Peyer's patch (tissue), 4 donors: ENCODE results near the gene FBXO21. TPM values are rescaled to one million over a fixed set of nuclear protein-coding genes. Genes with fewer than 3 reads are reported as not detected.

Source experiments
- DNase-seq, 3 donors: peaks; one replicate each; pipeline ENCODE4 v3.0.0-alpha.2; 2017 to 2019
- H3K27ac ChIP-seq, 4 donors: fragments of 200-600 bp; sonication (generic); one replicate each; pipeline ENCODE4 v1.5.1; 2016 to 2019
- H3K27me3 ChIP-seq, 2 donors: fragments of 200-600 bp; sonication (generic); one replicate each; pipeline ENCODE4 v1.5.1; 2019
- H3K36me3 ChIP-seq, 3 donors: fragments of 200-600 bp; sonication (generic); one replicate each; pipeline ENCODE4 v1.5.1; 2016 to 2019
- H3K4me1 ChIP-seq, 4 donors: fragments of 200-600 bp; sonication (generic); one replicate each; pipeline ENCODE4 v1.5.1; 2016 to 2019
- H3K4me3 ChIP-seq, 4 donors: fragments of 200-600 bp; sonication (generic); 1 replicate in 3 of 4; 2 replicates in 1 of 4; pipeline ENCODE4 v1.5.1; 2016 to 2019; ENCODE audit warnings: mild to moderate bottlenecking in 1 of 4
- H3K9me3 ChIP-seq, 4 donors: fragments of 200-600 bp; sonication (generic); one replicate each; pipeline ENCODE4 v1.5.1; 2016 to 2019; ENCODE audit warnings: mild to moderate bottlenecking in 1 of 4
- POLR2A ChIP-seq, 2 donors: fragments of 450-650 bp; IDR thresholded peaks; one replicate each; pipeline ENCODE4 v1.5.1; 2017; ENCODE audit warnings: antibody characterized with exemption in 2 of 2, mild to moderate bottlenecking in 2 of 2, moderate library complexity in 2 of 2
- total RNA-seq, 4 donors: library from RNA; depleted of rRNA; stranded (reverse); fragments of >200 nt; gene quantifications; one replicate each; pipeline ENCODE4 v1.1.0, GENCODE V29; 2016
- TF ChIP-seq, protein P1 (sequence below), 6 experiments: fragments of 450-650 bp in 4 of 6; fragments of 200-600 bp in 2 of 6; sonication (generic) in 1 of 6; IDR thresholded peaks; one replicate each; pipeline ENCODE4 v1.5.1; 2017 to 2019; ENCODE audit warnings: antibody characterized with exemption in 6 of 6, mild to moderate bottlenecking in 3 of 6, moderate library complexity in 1 of 6

Gene FBXO21
- total RNA-seq, 4 donors from 2014 or later: 42.5 to 115 (median 68.8) TPM

DNA sequence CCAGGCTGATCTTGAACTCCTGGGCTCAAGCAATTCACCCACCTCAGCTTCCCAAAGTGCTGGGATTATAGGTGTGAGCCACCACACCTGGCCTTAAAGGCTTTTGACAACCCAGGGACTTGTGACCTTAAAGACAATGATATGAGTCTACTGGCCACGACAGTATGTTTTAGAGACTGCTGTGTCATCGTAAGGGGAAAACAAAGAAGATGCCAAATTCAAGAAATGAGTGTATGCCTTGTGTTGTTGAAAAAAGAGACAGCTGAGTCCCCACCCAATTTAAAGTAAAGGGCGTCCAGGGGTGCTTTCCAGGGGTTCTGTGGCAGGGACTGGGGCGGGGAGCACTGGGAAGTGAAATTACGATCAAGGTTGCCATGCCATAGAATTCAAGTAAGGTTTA, 26.4 kb upstream of the FBXO21 start:
- no peak overlapping the region for H3K4me3 ChIP-seq
- TF ChIP-seq POLR2A (IDR thresholded peaks at IDR 0.05): no peak
- TF ChIP-seq, protein P1, sequence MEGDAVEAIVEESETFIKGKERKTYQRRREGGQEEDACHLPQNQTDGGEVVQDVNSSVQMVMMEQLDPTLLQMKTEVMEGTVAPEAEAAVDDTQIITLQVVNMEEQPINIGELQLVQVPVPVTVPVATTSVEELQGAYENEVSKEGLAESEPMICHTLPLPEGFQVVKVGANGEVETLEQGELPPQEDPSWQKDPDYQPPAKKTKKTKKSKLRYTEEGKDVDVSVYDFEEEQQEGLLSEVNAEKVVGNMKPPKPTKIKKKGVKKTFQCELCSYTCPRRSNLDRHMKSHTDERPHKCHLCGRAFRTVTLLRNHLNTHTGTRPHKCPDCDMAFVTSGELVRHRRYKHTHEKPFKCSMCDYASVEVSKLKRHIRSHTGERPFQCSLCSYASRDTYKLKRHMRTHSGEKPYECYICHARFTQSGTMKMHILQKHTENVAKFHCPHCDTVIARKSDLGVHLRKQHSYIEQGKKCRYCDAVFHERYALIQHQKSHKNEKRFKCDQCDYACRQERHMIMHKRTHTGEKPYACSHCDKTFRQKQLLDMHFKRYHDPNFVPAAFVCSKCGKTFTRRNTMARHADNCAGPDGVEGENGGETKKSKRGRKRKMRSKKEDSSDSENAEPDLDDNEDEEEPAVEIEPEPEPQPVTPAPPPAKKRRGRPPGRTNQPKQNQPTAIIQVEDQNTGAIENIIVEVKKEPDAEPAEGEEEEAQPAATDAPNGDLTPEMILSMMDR (IDR thresholded peaks at IDR 0.05): no peak
- DNase-seq: no peak
- no peaks in the 10 kb centered on the region for H3K27me3 ChIP-seq
- no peaks in the 10 kb centered on the region for H3K4me1 ChIP-seq
- H3K27ac ChIP-seq: no peak overlapping the region
- no peaks in the 10 kb centered on the region for H3K36me3 ChIP-seq
- no peaks in the 10 kb centered on the region for H3K9me3 ChIP-seq

DNA sequence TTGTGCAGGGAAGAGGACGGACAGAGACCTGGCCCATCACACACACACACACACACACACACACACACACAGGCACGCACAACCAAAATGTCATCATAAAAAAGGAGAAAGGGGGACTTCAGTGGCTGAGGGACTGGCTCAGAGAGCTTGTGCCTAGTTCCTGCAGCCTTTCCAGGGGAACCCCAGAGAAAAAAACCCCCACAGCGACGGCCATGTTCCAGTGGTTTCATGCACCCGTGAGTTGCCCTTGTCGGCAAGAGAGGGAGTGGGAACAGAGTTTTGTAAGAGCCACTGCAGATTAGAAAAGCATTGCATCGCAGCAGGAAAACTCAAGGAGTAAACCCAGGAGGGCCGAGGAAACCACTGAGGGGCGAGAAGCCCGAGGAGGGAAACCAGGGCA, 24.5 kb upstream of the FBXO21 start:
- H3K9me3 ChIP-seq: no peaks in the 10 kb centered on the region
- no peaks in the 10 kb centered on the region for H3K27me3 ChIP-seq
- TF ChIP-seq, protein P1 (IDR thresholded peaks at IDR 0.05): no peak
- TF ChIP-seq POLR2A (IDR thresholded peaks at IDR 0.05): no peak
- DNase-seq: no peak
- no peak overlapping the region for H3K27ac ChIP-seq
- H3K36me3 ChIP-seq: no peaks in the 10 kb centered on the region
- no peaks in the 10 kb centered on the region for H3K4me1 ChIP-seq
- no peak overlapping the region for H3K4me3 ChIP-seq

DNA sequence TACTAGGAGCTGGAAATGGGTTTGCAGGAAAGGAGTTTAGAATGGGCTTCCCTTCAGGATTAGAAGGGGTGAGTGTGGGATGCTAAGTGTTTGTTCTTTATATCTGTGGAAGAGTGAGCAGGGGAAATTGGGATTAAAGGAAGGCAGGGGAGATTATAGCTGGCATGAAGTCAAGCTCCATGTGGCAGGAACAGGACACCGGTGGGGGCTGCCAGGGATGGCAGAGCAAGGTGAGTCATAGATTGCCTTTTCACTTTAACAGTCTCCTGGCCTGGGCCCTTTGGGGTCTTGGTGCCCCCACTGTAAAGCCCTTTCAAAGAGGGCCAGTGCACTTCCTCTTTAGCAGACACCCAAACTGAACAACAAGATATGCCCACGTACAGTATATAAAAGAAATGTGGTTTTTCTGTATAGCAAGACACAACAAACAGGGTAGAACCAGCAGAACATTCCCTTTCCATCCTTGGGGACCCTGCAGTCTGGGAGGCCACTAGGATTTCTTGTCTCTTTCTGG, 23.1 kb upstream of the FBXO21 start:
- no peak for TF ChIP-seq POLR2A (IDR thresholded peaks at IDR 0.05)
- TF ChIP-seq, protein P1 (IDR thresholded peaks at IDR 0.05): no peak
- H3K9me3 ChIP-seq: no peaks in the 10 kb centered on the region
- H3K4me1 ChIP-seq: no peaks in the 10 kb centered on the region
- no peaks in the 10 kb centered on the region for H3K27me3 ChIP-seq
- no peak for DNase-seq
- H3K27ac ChIP-seq: no peak overlapping the region
- H3K36me3 ChIP-seq: no peaks in the 10 kb centered on the region
- no peak overlapping the region for H3K4me3 ChIP-seq

DNA sequence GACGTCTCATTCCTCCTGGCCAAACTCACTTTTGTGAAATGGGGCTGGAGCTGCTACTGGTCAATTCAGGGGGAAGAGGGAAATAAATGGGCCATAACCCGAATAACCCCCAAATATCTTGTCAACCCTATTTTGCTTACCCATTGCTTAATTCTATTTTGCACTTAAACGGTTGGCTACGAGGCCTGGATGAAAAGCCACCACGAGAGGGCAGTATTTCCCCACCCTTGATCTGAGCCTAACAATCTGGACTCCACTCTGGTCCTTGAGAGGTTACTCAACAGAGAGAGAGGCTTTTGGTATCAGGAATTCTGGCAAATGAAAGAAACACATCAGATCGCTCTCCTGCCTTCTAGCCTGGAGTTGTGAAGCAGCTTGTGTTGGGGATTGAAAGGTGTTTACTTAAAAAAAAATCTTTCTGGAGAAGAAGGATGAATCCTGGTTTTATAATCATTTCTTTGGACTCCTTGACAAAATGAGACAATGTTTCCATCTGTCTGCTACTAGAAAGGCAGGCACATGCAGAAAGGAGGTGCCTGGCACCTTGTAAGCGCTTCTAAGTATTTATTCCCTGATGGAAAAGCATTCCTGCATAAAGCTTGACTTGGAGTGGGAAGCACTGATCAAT, 22.4 kb upstream of the FBXO21 start:
- Histone ChIP-seq H3K9me3 (no peaks in the 10 kb centered on the region), H3K27ac (no peak overlapping the region), H3K4me1 (no peaks in the 10 kb centered on the region), H3K4me3 (no peak overlapping the region), H3K36me3 (no peaks in the 10 kb centered on the region), H3K27me3 (no peaks in the 10 kb centered on the region)
- TF ChIP-seq POLR2A (IDR thresholded peaks at IDR 0.05): no peak
- TF ChIP-seq, protein P1 (IDR thresholded peaks at IDR 0.05): peak; percentile 62 to 93 (median 76)
- peak; percentile 56 to 83 (median 60) for DNase-seq

DNA sequence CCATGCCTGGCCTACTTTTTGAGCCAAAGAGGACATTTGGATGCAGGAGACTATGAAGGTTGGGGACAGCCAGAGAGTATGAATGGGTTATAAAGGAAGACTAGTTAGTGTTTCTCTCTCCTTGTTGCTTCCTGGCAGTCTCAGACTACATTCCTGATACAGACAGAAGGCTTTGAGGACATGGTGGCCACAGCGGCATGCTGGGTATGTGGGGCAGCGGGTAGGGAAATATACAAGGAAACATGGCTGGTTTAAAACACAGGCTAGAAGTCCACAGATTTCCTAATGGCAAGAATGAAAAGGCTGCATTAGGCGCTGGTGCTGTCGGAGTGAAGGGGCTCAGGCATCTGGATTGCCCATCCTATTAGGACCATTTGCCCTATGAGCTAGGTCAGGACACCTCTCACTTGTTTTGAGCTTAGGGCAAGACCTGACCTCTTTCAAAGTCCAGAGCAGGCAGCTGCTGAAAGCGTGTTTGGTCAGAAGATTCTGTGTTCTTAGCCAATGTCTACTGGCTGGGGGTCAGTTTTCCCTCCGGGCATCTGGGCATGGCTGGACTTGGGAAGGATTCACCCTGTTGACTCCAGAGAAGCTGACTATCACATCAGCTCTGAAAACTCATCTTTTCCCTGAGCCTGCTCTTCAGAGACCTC, 20.1 kb upstream of the FBXO21 start:
- no peak for TF ChIP-seq POLR2A (IDR thresholded peaks at IDR 0.05)
- TF ChIP-seq, protein P1 (IDR thresholded peaks at IDR 0.05): no peak
- H3K9me3 ChIP-seq: no peaks in the 10 kb centered on the region
- no peaks in the 10 kb centered on the region for H3K36me3 ChIP-seq
- no peak for DNase-seq
- no peaks in the 10 kb centered on the region for H3K27me3 ChIP-seq
- H3K4me3 ChIP-seq: no peak overlapping the region
- no peak overlapping the region for H3K27ac ChIP-seq
- H3K4me1 ChIP-seq: no peaks in the 10 kb centered on the region
